H1 (cell line): ENCODE results near the gene PDIA3. TPM values are rescaled to one million over a fixed set of nuclear protein-coding genes. Genes with fewer than 3 reads are reported as not detected.

Experiments
- CTCF ChIA-PET: fragments of 300-600 bp; sonication (Branson Sonifier 250); formaldehyde crosslinking; loops from one replicate; lab custom pipeline; 2021; ENCODE audit not compliant: partially characterized antibody; lab: Charles Lee
- POLR2A ChIA-PET: fragments of 300-600 bp; sonication (Branson Sonifier 250); formaldehyde crosslinking; loops from one replicate; lab custom pipeline; 2021; ENCODE audit warnings: inconsistent platforms; ENCODE audit not compliant: partially characterized antibody; lab: Charles Lee
- DNase-seq, 2 experiments: peaks; one replicate each; pipeline versions ENCODE4 v3.0.0 to v3.0.0-alpha.2; 2010 to 2022; ENCODE audit warnings: low spot score in 2 of 2, low read depth in 1 of 2, mixed read lengths in 1 of 2
- FAIRE-seq: peaks from 2 replicates; lab custom pipeline; 2011; peaks lifted over from hg19 to GRCh38; lab: Jason Lieb, UNC
- H2AFZ ChIP-seq: 2 replicates; pipeline ENCODE4 v1.8.1; 2012; ENCODE audit warnings: low read length, inconsistent platforms
- H2AK5ac ChIP-seq: 2 replicates; pipeline ENCODE4 v1.6.1; 2013; ENCODE audit warnings: low read depth, low read length
- H2BK120ac ChIP-seq: replicated peaks from 2 replicates; pipeline ENCODE3; 2013; ENCODE audit warnings: low read depth, low read length, inconsistent platforms
- H2BK12ac ChIP-seq: 2 replicates; pipeline ENCODE4 v1.6.1; 2013; ENCODE audit warnings: low read depth, low read length
- H2BK15ac ChIP-seq: 2 replicates; pipeline ENCODE4 v1.6.1; 2013; ENCODE audit warnings: low read length
- H2BK20ac ChIP-seq: 2 replicates; pipeline ENCODE4 v1.6.1; 2013; ENCODE audit warnings: low read length
- H2BK5ac ChIP-seq: 2 replicates; pipeline ENCODE4 v1.6.1; 2013; ENCODE audit warnings: low read depth, low read length
- H3K14ac ChIP-seq: 2 replicates; pipeline ENCODE4 v1.6.1; 2013; ENCODE audit warnings: inconsistent platforms; ENCODE audit not compliant: insufficient read length
- H3K18ac ChIP-seq: 2 replicates; pipeline ENCODE4 v1.6.1; 2013; ENCODE audit warnings: low read length; ENCODE audit errors: extremely low read depth
- H3K23ac ChIP-seq: 2 replicates; pipeline ENCODE4 v1.6.1; 2013; ENCODE audit warnings: inconsistent platforms; ENCODE audit not compliant: insufficient read length
- H3K23me2 ChIP-seq: 2 replicates; pipeline ENCODE4 v1.6.1; 2013; ENCODE audit warnings: low read depth, low read length
- H3K27ac ChIP-seq: 2 replicates; pipeline ENCODE4 v1.6.1; 2011; ENCODE audit warnings: low read depth, low read length, inconsistent platforms
- H3K27me3 ChIP-seq, 4 experiments: replicated peaks in 1 of 4; 1 replicate in 1 of 4; 2 replicates in 3 of 4; pipeline versions ENCODE4 v1.6.1 to v1.8.1; 2011 to 2013; ENCODE audit warnings: low read length in 3 of 4, mild to moderate bottlenecking in 3 of 4, inconsistent platforms in 2 of 4, mixed read lengths in 2 of 4, moderate library complexity in 1 of 4; ENCODE audit not compliant: control insufficient read depth in 3 of 4, insufficient read depth in 3 of 4; ENCODE audit errors: extremely low read depth in 1 of 4
- H3K36me3 ChIP-seq, 4 experiments: 2 replicates each; pipeline versions ENCODE4 v1.6.1 to v1.8.1; 2011 to 2013; ENCODE audit warnings: mild to moderate bottlenecking in 4 of 4, low read length in 3 of 4, moderate library complexity in 2 of 4, control low read depth in 1 of 4, inconsistent platforms in 1 of 4; ENCODE audit not compliant: insufficient read depth in 4 of 4, control insufficient read depth in 2 of 4
- H3K4ac ChIP-seq: replicated peaks from 2 replicates; pipeline ENCODE3; 2013; ENCODE audit warnings: low read length, low read depth, mixed read lengths, inconsistent platforms; ENCODE audit not compliant: insufficient read length
- H3K4me1 ChIP-seq, 4 experiments: replicated peaks in 1 of 4; 1 replicate in 1 of 4; 2 replicates in 3 of 4; pipeline versions ENCODE4 v1.6.1 to v1.8.1; 2011 to 2013; ENCODE audit warnings: low read length in 3 of 4, inconsistent platforms in 2 of 4, mixed read lengths in 1 of 4; ENCODE audit not compliant: insufficient read depth in 4 of 4, control insufficient read depth in 3 of 4
- H3K4me2 ChIP-seq, 2 experiments: 2 replicates each; pipeline versions ENCODE4 v1.6.1 to v1.8.1; 2011 to 2013; ENCODE audit warnings: low read depth in 2 of 2, low read length in 2 of 2, control low read depth in 1 of 2, inconsistent platforms in 1 of 2, mild to moderate bottlenecking in 1 of 2; ENCODE audit not compliant: insufficient read depth in 1 of 2
- H3K4me3 ChIP-seq, 4 experiments: fragments of 200-600, 300-600 bp in 1 of 4; sonication (generic), shearing (Covaris generic), sonication (Bioruptor Twin) in 1 of 4; 2 replicates each; pipeline versions ENCODE4 v1.5.1 to v1.8.1; 2011 to 2016; ENCODE audit warnings: low read length in 4 of 4, low read depth in 3 of 4, control low read depth in 2 of 4, inconsistent platforms in 2 of 4, mild to moderate bottlenecking in 2 of 4, mixed read lengths in 1 of 4, moderate library complexity in 1 of 4; ENCODE audit not compliant: insufficient read depth in 2 of 4; ENCODE audit errors: extremely low read depth in 1 of 4
- H3K56ac ChIP-seq: replicated peaks from 2 replicates; pipeline ENCODE3; 2013; ENCODE audit warnings: low read depth, mild to moderate bottlenecking, mixed read lengths, low read length, inconsistent platforms; ENCODE audit not compliant: insufficient read length
- H3K79me1 ChIP-seq: 2 replicates; pipeline ENCODE4 v1.6.1; 2013; ENCODE audit warnings: low read depth, low read length, control low read depth
- H3K79me2 ChIP-seq, 2 experiments: 2 replicates each; pipeline versions ENCODE4 v1.6.1 to v1.8.1; 2012 to 2013; ENCODE audit warnings: low read length in 2 of 2, mild to moderate bottlenecking in 2 of 2, inconsistent platforms in 1 of 2; ENCODE audit not compliant: insufficient read depth in 2 of 2, control insufficient read depth in 1 of 2
- H3K9ac ChIP-seq, 4 experiments: replicated peaks in 1 of 4; 1 replicate in 1 of 4; 2 replicates in 3 of 4; pipeline versions ENCODE4 v1.6.1 to v1.8.1; 2011 to 2013; ENCODE audit warnings: low read depth in 3 of 4, low read length in 3 of 4, control low read depth in 2 of 4, mild to moderate bottlenecking in 2 of 4, moderate library complexity in 2 of 4, inconsistent platforms in 1 of 4; ENCODE audit errors: extremely low read depth in 1 of 4
- H3K9me3 ChIP-seq, 2 experiments: 2 replicates each; pipeline versions ENCODE4 v1.6.1 to v1.8.1; 2012 to 2013; ENCODE audit warnings: mild to moderate bottlenecking in 2 of 2, moderate library complexity in 2 of 2, control low read depth in 1 of 2, inconsistent platforms in 1 of 2, low read depth in 1 of 2, low read length in 1 of 2, mixed read lengths in 1 of 2; ENCODE audit not compliant: insufficient read depth in 2 of 2
- H4K20me1 ChIP-seq, 2 experiments: replicated peaks in 1 of 2; 2 replicates each; pipeline versions ENCODE3 to v1.8.1; 2011 to 2013; ENCODE audit warnings: inconsistent platforms in 2 of 2, low read length in 2 of 2, mild to moderate bottlenecking in 1 of 2; ENCODE audit not compliant: insufficient read depth in 2 of 2, control insufficient read depth in 1 of 2
- H4K5ac ChIP-seq: 2 replicates; pipeline ENCODE4 v1.6.1; 2013; ENCODE audit warnings: low read length, low read depth, mixed read lengths, inconsistent platforms; ENCODE audit not compliant: insufficient read length
- H4K8ac ChIP-seq: 2 replicates; pipeline ENCODE4 v1.8.0; 2013; ENCODE audit warnings: mild to moderate bottlenecking, moderate library complexity, low read length, inconsistent platforms; ENCODE audit not compliant: insufficient read depth; ENCODE audit errors: extremely low read depth
- H4K91ac ChIP-seq: replicated peaks from 2 replicates; pipeline ENCODE3; 2013; ENCODE audit warnings: low read length, mixed read lengths, inconsistent platforms; ENCODE audit not compliant: insufficient read length
- E2F6 ChIP-seq: IDR thresholded peaks from 2 replicates; pipeline ENCODE4 v1.6.1; 2012; ENCODE audit warnings: inconsistent platforms
- EP300 ChIP-seq, 2 experiments: IDR thresholded peaks; 1 replicate in 1 of 2; 2 replicates in 1 of 2; pipeline ENCODE4 v1.6.1; 2011 to 2012; ENCODE audit warnings: low read depth in 2 of 2, low read length in 2 of 2, mild to moderate bottlenecking in 2 of 2, borderline replicate concordance in 1 of 2, inconsistent platforms in 1 of 2, moderate library complexity in 1 of 2
- EZH2 ChIP-seq: fragments of 200-600 bp; sonication (generic); IDR thresholded peaks from 2 replicates; pipeline ENCODE4 v1.7.1; 2012; ENCODE audit warnings: low read depth, mild to moderate bottlenecking, moderate library complexity, low read length, inconsistent platforms; ENCODE audit not compliant: severe bottlenecking
- POLR2AphosphoS5 ChIP-seq: IDR thresholded peaks from 2 replicates; pipeline ENCODE4 v1.6.1; 2011; ENCODE audit warnings: low read depth, low read length
- RAD21 ChIP-seq, 2 experiments: IDR thresholded peaks in 1 of 2; conservative IDR thresholded peaks in 1 of 2; 2 replicates each; pipeline ENCODE4 v1.6.1; 2011; ENCODE audit warnings: low read depth in 2 of 2, low read length in 2 of 2, improper control_type of control experiment in 1 of 2, inconsistent platforms in 1 of 2, mild to moderate bottlenecking in 1 of 2, moderate library complexity in 1 of 2
- RFX5 ChIP-seq: IDR thresholded peaks from 2 replicates; pipeline ENCODE4 v1.6.1; 2011; ENCODE audit warnings: low read depth, low read length, improper control_type of control experiment, borderline replicate concordance
- SIN3A ChIP-seq, 2 experiments: IDR thresholded peaks in 1 of 2; conservative IDR thresholded peaks in 1 of 2; 2 replicates each; pipeline ENCODE4 v1.6.1; 2011 to 2012; ENCODE audit warnings: low read length in 2 of 2, improper control_type of control experiment in 1 of 2, low read depth in 1 of 2, mild to moderate bottlenecking in 1 of 2
- TBP ChIP-seq: IDR thresholded peaks from 2 replicates; pipeline ENCODE4 v1.6.1; 2011; ENCODE audit warnings: low read depth, low read length, improper control_type of control experiment
- WGBS, 2 experiments: shearing (Covaris generic) in 1 of 2; methylation state at CpG; one replicate each; pipeline versions ENCODE4 v1.1.6 to v1.1.7; 2013 to 2015; ENCODE audit warnings: low lambda C conversion rate in 2 of 2, mixed read lengths in 2 of 2, inconsistent platforms in 1 of 2, low coverage in 1 of 2, missing lambda C conversion rate in 1 of 2; ENCODE audit not compliant: insufficient replicate concordance in 2 of 2, insufficient coverage in 1 of 2, insufficient read length in 1 of 2; ENCODE audit errors: extremely low coverage in 1 of 2, missing lambda C conversion rate in 1 of 2; 5-methylcytosine and 5-hydroxymethylcytosine counted together
- polyA plus RNA-seq, 7 experiments: library from polyadenylated mRNA; depleted of rRNA in 3 of 7; stranded (reverse) in 5 of 7; unstranded in 2 of 7; fragments of >200 nt in 5 of 7; fragments of 200-250 nt in 2 of 7; gene quantifications; 1 replicate in 5 of 7; 2 replicates in 1 of 7; 4 replicates in 1 of 7; pipeline versions ENCODE4 v1.2.1 to v1.2.3, GENCODE V29; 2011 to 2013; ENCODE audit warnings: missing spikeins in 2 of 7, mixed read lengths in 2 of 7
- total RNA-seq: library from RNA; stranded (reverse); fragmentation: NEBNext Ultra II Directional; extraction: Animal tissue kit (Norgen Biotek cat#: 25700); gene quantifications from 2 replicates; pipeline ENCODE4 v1.2.1, GENCODE V29; 2021

PDIA3 gene
- total and polyA plus RNA-seq, 2 of the 8 experiments (the other 6 are each of a cell fraction or from before 2014, with no cell fraction given), result 90.4 to 655 TPM

- Histone ChIP-seq H3K14ac (no peak overlapping the region), H4K20me1 (no peaks in the 10 kb centered on the region), H3K9me3 (no peaks in the 10 kb centered on the region), H2BK20ac (no peak overlapping the region), H3K36me3 (no peaks in the 10 kb centered on the region), H4K5ac (no peak overlapping the region), H2AFZ (no peak overlapping the region), H2BK12ac (no peak overlapping the region), H3K9ac (no peak overlapping the region), H2AK5ac (no peak overlapping the region), H4K91ac (no peak overlapping the region), H3K23ac (no peak overlapping the region), H3K27ac (no peak overlapping the region), H3K56ac (no peak overlapping the region), H4K8ac (no peak overlapping the region), H3K18ac (no peak overlapping the region), H2BK15ac (no peak overlapping the region), H3K79me1 (no peaks in the 10 kb centered on the region), H3K79me2 (no peaks in the 10 kb centered on the region), H2BK120ac (no peak overlapping the region), H3K4me2 (no peak overlapping the region), H3K4ac (no peak overlapping the region), H2BK5ac (no peak overlapping the region), H3K4me3 (no peak overlapping the region), H3K4me1 (no peaks in the 10 kb centered on the region), H3K27me3 (no peaks in the 10 kb centered on the region), H3K23me2 (no peaks in the 10 kb centered on the region)
- ChIA-PET CTCF (interaction anchor here (0.6 to 0.7 kb wide), 2 partner anchors 9 to 1913 kb away, joined by 3 read pairs; no protein-coding TSS in a partner anchor), POLR2A (no interaction called here)
- TF ChIP-seq RFX5 (no peak), EZH2 (no peak), EP300 (IDR thresholded peaks at IDR 0.05; ENCODE audit: borderline replicate concordance in 1 of 2, low read depth in 2 of 2, low read length in 2 of 2) (no peak), E2F6 (no peak), RAD21 (IDR thresholded peaks at IDR 0.05 in 1 of 2, conservative IDR thresholded peaks at IDR 0.05 in 1 of 2; ENCODE audit: low read depth in 2 of 2, low read length in 2 of 2) (no peak), SIN3A (conservative IDR thresholded peaks at IDR 0.05 in 1 of 2, IDR thresholded peaks at IDR 0.05 in 1 of 2; ENCODE audit: low read depth in 1 of 2, low read length in 2 of 2) (no peak), TBP (no peak), POLR2AphosphoS5 (no peak)
- WGBS, 2 experiments, result 80% methylated on average over 6 of the region's 6 CpGs; no CpG with 5 or more reads in 1 of the 2 experiments
- DNase-seq, result no peak
- no peak for FAIRE-seq
Measured at GRCh38 chr15:43735416-43735815, 10.8 kb upstream of the PDIA3 start.
